ENCODE measurements around the gene KCNAB1.
A peak's percentile ranks its signal among the peaks of the same experiment; 100 is the strongest.

The KCNAB1 gene

GRCh38 chr3:156145866-156146265 is 25.5 kb downstream of the KCNAB1 start:
- CTCF ChIA-PET, result no interaction called here
- POLR2A ChIA-PET, result no interaction called here
- no peak for TF ChIP-seq FOXM1 (IDR thresholded peaks at IDR 0.05; ENCODE audit: borderline replicate concordance)
- TF ChIP-seq FOXK2 (IDR thresholded peaks at IDR 0.05), result no peak
- no peak for TF ChIP-seq ARNT (IDR thresholded peaks at IDR 0.05)
- no peak for TF ChIP-seq SUZ12 (IDR thresholded peaks at IDR 0.05)
- no peak for TF ChIP-seq ELF4 (IDR thresholded peaks at IDR 0.05)
- no peak for TF ChIP-seq LEF1 (IDR thresholded peaks at IDR 0.05; ENCODE audit: borderline replicate concordance)
- no peak for TF ChIP-seq PKNOX1 (IDR thresholded peaks at IDR 0.05)
- no peak for TF ChIP-seq L3MBTL2 (conservative IDR thresholded peaks at IDR 0.05)
- TF ChIP-seq NFRKB (IDR thresholded peaks at IDR 0.05), result no peak
- TF ChIP-seq FOXA1 (IDR thresholded peaks at IDR 0.05), result no peak
- TF ChIP-seq BHLHE40 (IDR thresholded peaks at IDR 0.05; ENCODE audit: borderline replicate concordance), result no peak
- TF ChIP-seq ZNF384 (IDR thresholded peaks at IDR 0.05), result no peak
- TF ChIP-seq SP1 (IDR thresholded peaks at IDR 0.05), result no peak
- TF ChIP-seq HDGF (IDR thresholded peaks at IDR 0.05; ENCODE audit: borderline replicate concordance), result no peak
- TF ChIP-seq TARDBP (IDR thresholded peaks at IDR 0.05), result no peak
- no peak for TF ChIP-seq CTBP1 (IDR thresholded peaks at IDR 0.05; ENCODE audit: borderline replicate concordance)
- no peak for DNase-seq (ENCODE audit: extremely low spot score)

GRCh38 chr3:156148345-156148945 is 28.1 kb downstream of the KCNAB1 start:
- no peak for DNase-seq (ENCODE audit: extremely low spot score)
- TF ChIP-seq LEF1 (IDR thresholded peaks at IDR 0.05; ENCODE audit: borderline replicate concordance) (no peak), FOXA1 (IDR thresholded peaks at IDR 0.05) (no peak), NFRKB (IDR thresholded peaks at IDR 0.05) (no peak), ZNF384 (IDR thresholded peaks at IDR 0.05) (no peak), BHLHE40 (IDR thresholded peaks at IDR 0.05; ENCODE audit: borderline replicate concordance) (no peak), FOXK2 (IDR thresholded peaks at IDR 0.05) (no peak), FOXM1 (IDR thresholded peaks at IDR 0.05; ENCODE audit: borderline replicate concordance) (no peak), SUZ12 (IDR thresholded peaks at IDR 0.05) (no peak), HDGF (IDR thresholded peaks at IDR 0.05; ENCODE audit: borderline replicate concordance) (no peak), SP1 (IDR thresholded peaks at IDR 0.05) (no peak), L3MBTL2 (conservative IDR thresholded peaks at IDR 0.05) (no peak), CTBP1 (IDR thresholded peaks at IDR 0.05; ENCODE audit: borderline replicate concordance) (no peak), ARNT (IDR thresholded peaks at IDR 0.05) (no peak), PKNOX1 (IDR thresholded peaks at IDR 0.05) (no peak), ELF4 (IDR thresholded peaks at IDR 0.05) (no peak), TARDBP (IDR thresholded peaks at IDR 0.05) (no peak)
- ChIA-PET CTCF (interaction anchor here (0.6 to 0.9 kb wide), 2 partner anchors 359 to 416 kb away, joined by 3 read pairs; no protein-coding TSS in a partner anchor), POLR2A (no interaction called here)

- ChIA-PET CTCF (interaction anchor here (0.6 to 0.9 kb wide), 2 partner anchors 359 to 415 kb away, joined by 3 read pairs; no protein-coding TSS in a partner anchor), POLR2A (no interaction called here)
- no peak for DNase-seq (ENCODE audit: extremely low spot score)
- TF ChIP-seq ELF4 (IDR thresholded peaks at IDR 0.05) (no peak), ARNT (IDR thresholded peaks at IDR 0.05) (no peak), PKNOX1 (IDR thresholded peaks at IDR 0.05) (no peak), FOXA1 (IDR thresholded peaks at IDR 0.05) (no peak), CTBP1 (IDR thresholded peaks at IDR 0.05; ENCODE audit: borderline replicate concordance) (no peak), L3MBTL2 (conservative IDR thresholded peaks at IDR 0.05) (no peak), TARDBP (IDR thresholded peaks at IDR 0.05) (no peak), LEF1 (IDR thresholded peaks at IDR 0.05; ENCODE audit: borderline replicate concordance) (no peak), BHLHE40 (IDR thresholded peaks at IDR 0.05; ENCODE audit: borderline replicate concordance) (no peak), NFRKB (IDR thresholded peaks at IDR 0.05) (no peak), SUZ12 (IDR thresholded peaks at IDR 0.05) (no peak), FOXM1 (IDR thresholded peaks at IDR 0.05; ENCODE audit: borderline replicate concordance) (no peak), ZNF384 (IDR thresholded peaks at IDR 0.05) (no peak), SP1 (IDR thresholded peaks at IDR 0.05) (no peak)
Measured at GRCh38 chr3:156148946-156149381, 28.6 kb downstream of the KCNAB1 start.

GRCh38 chr3:156149876-156150275 is 29.5 kb downstream of the KCNAB1 start:
- TF ChIP-seq BHLHE40 (IDR thresholded peaks at IDR 0.05; ENCODE audit: borderline replicate concordance) (no peak), FOXK2 (IDR thresholded peaks at IDR 0.05) (no peak), CTBP1 (IDR thresholded peaks at IDR 0.05; ENCODE audit: borderline replicate concordance) (no peak), ELF4 (IDR thresholded peaks at IDR 0.05) (no peak), SP1 (IDR thresholded peaks at IDR 0.05) (no peak), FOXA1 (IDR thresholded peaks at IDR 0.05) (no peak)
- POLR2A ChIA-PET, result no interaction called here
- no peak for DNase-seq (ENCODE audit: extremely low spot score)
- CTCF ChIA-PET, result interaction anchor here (0.9 to 2.4 kb wide), 5 partner anchors 10 to 360 kb away, joined by 3 to 10 read pairs (median 5); no protein-coding TSS in a partner anchor

GRCh38 chr3:156150434-156151066 is 30.2 kb downstream of the KCNAB1 start:
- peak; percentile 43 for DNase-seq (ENCODE audit: extremely low spot score)
- ChIA-PET CTCF (interaction anchor here (0.6 to 2.4 kb wide), 6 partner anchors 10 to 359 kb away, joined by 3 to 10 read pairs (median 4); no protein-coding TSS in a partner anchor), POLR2A (no interaction called here)
- no peak for TF ChIP-seq FOXA1 (IDR thresholded peaks at IDR 0.05)
- TF ChIP-seq SUZ12 (IDR thresholded peaks at IDR 0.05), result no peak
- TF ChIP-seq ARNT (IDR thresholded peaks at IDR 0.05), result no peak
- TF ChIP-seq LEF1 (IDR thresholded peaks at IDR 0.05; ENCODE audit: borderline replicate concordance), result no peak
- no peak for TF ChIP-seq SP1 (IDR thresholded peaks at IDR 0.05)
- no peak for TF ChIP-seq CTBP1 (IDR thresholded peaks at IDR 0.05; ENCODE audit: borderline replicate concordance)
- TF ChIP-seq PKNOX1 (IDR thresholded peaks at IDR 0.05), result no peak
- TF ChIP-seq HDGF (IDR thresholded peaks at IDR 0.05; ENCODE audit: borderline replicate concordance), result no peak
- no peak for TF ChIP-seq BHLHE40 (IDR thresholded peaks at IDR 0.05; ENCODE audit: borderline replicate concordance)
- no peak for TF ChIP-seq ZNF384 (IDR thresholded peaks at IDR 0.05)
- no peak for TF ChIP-seq ELF4 (IDR thresholded peaks at IDR 0.05)
- no peak for TF ChIP-seq TARDBP (IDR thresholded peaks at IDR 0.05)
- TF ChIP-seq FOXK2 (IDR thresholded peaks at IDR 0.05), result no peak
- TF ChIP-seq FOXM1 (IDR thresholded peaks at IDR 0.05; ENCODE audit: borderline replicate concordance), result no peak
- TF ChIP-seq L3MBTL2 (conservative IDR thresholded peaks at IDR 0.05), result no peak
- no peak for TF ChIP-seq NFRKB (IDR thresholded peaks at IDR 0.05)

All from HEK293T (cell line).